SH-SY5Y (cell line): ENCODE results near the gene PDZRN3.

Experiments used
- GATA2 ChIP-seq: IDR thresholded peaks from 2 replicates; pipeline ENCODE4 v1.6.1; 2011; ENCODE audit warnings: mild to moderate bottlenecking, low read depth, low read length
- GATA3 ChIP-seq: IDR thresholded peaks from 2 replicates; pipeline ENCODE4 v1.6.1; 2011; ENCODE audit warnings: low read depth, mild to moderate bottlenecking, low read length, moderate library complexity

- TF ChIP-seq GATA2 (no peak), GATA3 (no peak)
Observed at GRCh38 chr3:73621388-73621787, 3.4 kb downstream of the PDZRN3 start.
